NCI-H2227 (cell line): ENCODE results near the gene CSKMT.
"Not testable (repeated sequence)": the region's sequence is repeated elsewhere in the genome, so short reads cannot be mapped to it uniquely, and the experiment has no call there.

ENCODE experiments used
- DNase-seq: peaks from one replicate; lab custom pipeline; 2025; ENCODE audit not compliant: unreplicated experiment; lab: John Stamatoyannopoulos, UW

CSKMT gene

DNA sequence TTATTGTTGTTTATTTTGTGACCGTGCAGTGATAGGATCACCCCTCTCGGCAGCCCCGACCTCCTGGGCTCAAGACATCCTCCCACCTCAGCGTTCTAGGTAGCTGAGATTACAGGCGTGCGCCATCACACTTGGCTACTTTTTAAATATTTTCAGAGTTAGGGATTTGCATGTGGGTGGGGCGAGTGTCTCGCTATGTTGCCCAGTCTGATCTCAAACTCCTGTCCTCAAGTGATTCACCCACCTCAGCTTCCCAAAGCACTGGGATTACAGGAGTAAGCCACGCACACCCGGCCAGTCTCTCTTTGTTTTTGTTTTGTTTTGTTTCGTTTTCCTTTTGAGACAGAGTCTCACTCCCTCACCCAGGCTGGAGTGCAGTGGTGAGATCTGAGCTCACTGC, 10.8 kb upstream of the CSKMT start:
- no peak for DNase-seq

DNA sequence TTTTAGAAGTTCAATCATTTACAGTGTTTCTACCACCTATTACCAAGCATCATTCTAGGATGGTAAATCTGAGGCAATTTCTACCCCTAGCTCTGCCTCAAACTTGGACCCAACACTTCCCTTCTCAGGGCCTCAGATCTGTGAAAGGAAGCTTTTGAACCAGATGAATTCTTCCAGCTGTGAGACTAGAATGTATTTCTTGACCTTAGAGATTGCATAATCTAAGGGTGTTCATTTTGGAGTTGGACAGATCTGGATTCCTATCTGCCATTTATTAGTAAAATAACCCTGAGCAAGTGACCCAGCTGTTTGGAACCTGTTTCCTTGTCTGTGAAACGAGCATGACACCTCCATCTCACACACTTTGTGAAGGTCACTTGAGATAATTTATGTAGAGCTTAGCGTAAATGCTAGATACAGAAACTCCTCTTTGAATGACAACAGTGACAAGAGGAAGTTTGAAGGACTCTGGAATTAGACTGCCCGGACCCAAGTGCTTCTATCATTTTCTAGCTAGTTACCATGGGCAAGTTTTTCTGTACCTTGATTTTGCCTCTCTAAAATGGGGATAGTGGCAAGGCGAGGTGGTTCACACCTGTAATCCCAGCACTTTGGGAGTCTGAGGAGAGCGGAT, 8.2 kb upstream of the CSKMT start:
- no peak for DNase-seq

DNA sequence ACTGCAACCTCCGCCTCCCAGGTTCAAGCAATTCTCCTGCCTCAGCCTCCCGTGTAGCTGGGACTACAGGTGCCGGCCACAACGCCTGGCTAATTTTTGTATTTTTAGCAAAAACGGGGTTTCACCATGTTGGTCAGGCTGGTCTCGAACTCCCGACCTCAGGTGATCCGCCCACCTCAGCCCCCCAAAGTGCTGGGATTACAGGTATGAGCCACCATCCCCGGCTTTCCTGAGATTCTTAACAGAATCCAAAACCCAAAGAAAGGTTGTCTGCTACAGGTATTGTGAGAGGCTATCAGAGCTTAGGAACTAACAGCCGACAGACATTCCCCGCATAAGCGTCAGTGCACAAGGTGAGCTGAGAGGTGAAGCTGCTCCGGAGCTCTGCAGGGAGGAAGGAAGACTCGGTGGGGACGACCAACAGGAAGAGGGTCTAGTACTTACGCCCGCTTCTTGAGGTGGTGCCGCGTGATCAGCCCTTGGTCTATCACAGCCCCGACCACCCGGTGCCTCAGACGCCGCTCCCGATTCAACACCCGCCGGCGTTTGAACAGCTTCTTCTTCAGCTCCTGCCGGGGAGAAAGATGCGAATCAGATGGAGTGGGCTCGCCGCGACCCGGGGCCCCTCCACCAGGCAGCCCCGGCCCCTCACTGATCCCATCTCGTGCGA, 572 bp upstream of the CSKMT start:
- DNase-seq: peak; percentile 82

DNA sequence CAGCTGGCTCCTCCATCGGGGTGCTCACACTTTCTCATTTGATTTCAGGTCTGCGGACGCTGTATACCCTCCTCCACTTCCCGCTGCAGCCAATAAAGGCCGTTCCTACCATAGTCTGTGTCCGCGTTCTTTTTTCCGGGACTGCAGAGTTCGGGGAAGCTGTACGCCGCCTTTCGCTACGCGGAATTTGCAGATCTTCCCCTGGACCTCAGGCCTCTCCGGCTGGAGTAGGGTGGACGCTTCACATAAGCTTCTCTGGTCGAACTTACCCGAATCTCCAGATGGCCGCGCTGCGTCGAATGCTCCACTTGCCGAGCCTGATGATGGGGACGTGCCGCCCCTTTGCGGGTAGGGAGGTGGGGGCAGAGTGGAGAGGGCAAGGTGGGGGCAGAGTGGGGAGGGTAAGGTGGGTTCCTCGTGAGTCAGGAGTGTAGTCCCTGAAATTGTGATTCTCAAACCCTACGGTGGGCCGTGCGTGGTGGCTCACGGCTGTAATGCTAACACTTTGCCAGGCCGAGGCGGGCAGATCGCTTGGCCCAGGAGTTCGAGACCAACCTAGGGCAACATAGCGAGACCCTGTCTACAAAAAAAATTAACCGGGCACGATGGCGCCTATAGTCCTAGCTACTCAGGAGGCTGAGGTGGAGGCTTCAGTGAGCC, 617 bp downstream of the CSKMT start:
- peak; percentile 79 for DNase-seq

DNA sequence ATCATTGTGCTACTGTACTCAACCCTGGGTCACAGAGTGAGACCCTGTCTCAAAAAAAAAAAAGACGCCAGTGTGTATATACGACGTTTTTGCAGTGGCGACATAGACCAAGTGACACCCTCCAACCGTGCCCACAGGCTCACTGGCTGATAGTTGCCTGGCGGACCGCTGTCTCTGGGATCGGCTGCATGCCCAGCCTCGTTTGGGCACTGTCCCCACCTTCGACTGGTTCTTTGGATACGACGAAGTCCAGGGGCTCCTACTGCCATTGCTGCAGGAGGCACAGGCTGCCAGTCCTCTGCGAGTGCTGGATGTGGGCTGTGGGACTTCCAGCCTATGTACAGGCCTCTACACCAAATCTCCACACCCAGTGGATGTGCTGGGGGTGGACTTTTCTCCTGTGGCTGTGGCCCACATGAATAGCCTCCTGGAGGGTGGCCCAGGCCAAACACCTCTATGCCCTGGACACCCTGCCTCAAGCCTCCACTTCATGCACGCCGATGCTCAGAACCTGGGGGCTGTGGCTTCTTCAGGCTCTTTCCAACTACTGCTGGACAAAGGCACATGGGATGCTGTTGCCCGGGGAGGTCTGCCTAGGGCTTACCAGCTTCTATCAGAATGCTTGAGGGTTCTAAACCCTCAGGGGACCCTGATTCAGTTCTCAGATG, 1.3 kb downstream of the CSKMT start:
- no peak for DNase-seq

DNA sequence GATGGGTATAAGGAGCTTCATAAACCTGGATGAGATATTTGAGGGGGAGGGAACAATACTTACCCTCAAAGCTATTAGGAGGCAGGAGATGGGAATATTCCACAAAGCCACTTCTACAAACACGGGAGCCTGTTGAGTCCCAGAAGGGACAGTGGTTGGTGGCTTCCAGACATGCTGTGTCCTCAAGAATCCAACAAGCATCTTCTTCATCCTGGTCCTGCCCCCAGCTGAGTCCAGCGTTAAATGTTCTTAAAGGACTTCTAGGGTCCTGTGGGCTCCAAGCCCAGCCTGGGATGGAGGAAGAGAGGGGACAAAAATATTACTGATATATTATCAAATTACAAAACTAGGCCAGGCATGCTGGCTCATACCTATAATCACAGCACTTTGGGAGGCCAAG, 2.3 kb downstream of the CSKMT start:
- DNase-seq: no peak

DNA sequence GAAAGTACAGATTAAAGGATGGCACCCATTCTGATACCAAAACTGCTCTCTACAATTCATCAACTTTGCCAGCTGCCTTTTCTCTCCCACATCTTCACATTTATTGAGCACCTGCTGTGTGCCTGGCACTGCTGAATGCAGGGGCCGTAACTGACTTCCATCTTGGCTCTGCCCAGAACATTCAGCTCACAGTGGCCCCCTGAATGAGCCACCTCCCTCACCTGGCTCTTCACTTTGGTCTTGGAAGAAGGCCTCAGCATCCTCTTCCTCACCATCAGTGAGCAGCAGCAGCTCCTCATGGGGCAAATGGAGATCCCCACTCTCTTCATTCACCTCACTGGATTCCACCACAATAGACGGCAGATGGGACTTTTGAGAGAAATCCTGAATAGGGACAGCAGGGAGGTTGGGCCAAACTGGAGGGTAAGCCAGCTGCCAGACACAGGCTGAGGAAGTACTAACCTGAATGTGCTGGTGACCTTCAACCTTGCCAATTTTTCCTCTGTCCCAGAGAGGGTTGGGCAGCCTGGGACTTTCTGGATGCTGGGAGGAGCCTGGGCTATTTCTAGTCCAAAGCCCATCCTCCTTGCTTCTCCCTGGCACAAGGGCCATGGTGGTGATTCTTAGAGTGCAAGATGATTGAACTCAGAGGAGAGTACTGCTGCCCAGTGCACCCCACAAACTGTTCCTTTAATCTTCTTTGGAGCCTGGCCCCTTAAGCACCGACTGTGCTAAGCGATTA, 4.5 kb downstream of the CSKMT start:
- peak; percentile 27 for DNase-seq

DNA sequence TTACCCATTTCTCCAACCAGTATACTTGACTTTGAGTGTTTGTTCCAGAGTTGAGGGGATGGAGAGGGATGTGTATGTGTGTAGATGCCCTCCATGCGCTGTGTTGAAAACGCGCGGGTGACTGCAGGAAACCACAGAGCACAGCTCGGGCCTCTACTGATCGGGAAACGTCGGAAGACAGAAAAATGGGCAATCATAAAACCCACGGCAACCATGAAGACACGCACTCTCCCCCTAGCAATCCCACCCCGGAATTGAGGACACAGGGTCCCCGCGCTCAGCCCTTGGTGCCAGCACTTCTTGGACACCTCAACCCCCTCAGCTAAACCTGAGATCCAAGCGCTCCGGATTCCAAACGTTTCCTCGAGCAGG, 6.1 kb downstream of the CSKMT start:
- DNase-seq: no peak

DNA sequence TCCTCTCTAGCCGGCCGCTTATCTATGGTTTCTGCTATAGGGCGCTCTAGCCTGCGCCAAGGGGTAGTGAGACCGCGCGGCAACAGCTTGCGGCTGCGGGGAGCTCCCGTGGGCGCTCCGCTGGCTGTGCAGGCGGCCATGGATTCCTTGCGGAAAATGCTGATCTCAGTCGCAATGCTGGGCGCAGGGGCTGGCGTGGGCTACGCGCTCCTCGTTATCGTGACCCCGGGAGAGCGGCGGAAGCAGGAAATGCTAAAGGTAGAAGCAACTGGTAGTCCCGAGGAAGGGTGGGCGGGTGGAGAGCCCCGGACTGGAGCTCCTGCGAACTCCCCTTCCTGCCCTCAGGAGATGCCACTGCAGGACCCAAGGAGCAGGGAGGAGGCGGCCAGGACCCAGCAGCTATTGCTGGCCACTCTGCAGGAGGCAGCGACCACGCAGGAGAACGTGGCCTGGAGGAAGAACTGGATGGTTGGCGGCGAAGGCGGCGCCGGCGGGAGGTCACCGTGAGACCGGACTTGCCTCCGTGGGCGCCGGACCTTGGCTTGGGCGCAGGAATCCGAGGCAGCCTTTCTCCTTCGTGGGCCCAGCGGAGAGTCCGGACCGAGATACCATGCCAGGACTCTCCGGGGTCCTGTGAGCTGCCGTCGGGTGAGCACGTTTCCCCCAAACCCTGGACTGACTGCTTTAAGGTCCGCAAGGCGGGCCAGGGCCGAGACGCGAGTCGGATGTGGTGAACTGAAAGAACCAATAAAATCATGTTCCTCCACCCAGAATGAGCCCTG, 6.7 kb downstream of the CSKMT start, which contains the start of the genes LBHD1 and UQCC3:
Gene LBHD1 (minus strand): TSS at position 660 of the 782 bp plus-strand sequence. CDS start 2,236 bp downstream, outside the sequence.
Gene UQCC3 (plus strand): TSS at position 66 of the 782 bp plus-strand sequence. CDS start 73 bp downstream, at position 139.
- DNase-seq: peak; percentile 95

DNA sequence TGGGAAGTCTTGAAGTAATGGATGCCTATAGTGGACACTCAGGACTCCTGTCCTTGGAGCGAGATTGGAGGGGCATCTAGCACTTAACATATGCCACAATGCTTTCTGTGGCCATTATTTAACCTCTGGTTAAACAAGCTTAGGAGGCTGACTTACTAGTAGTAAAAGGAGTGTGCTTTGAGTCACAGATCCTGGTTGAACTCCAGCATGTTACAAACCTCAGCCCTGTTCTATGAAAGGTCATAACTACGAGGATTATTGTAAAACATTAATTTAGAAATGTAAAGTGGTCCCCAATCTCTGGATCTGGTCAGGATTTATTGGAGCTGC, 8.0 kb downstream of the CSKMT start:
- DNase-seq: no peak

DNA sequence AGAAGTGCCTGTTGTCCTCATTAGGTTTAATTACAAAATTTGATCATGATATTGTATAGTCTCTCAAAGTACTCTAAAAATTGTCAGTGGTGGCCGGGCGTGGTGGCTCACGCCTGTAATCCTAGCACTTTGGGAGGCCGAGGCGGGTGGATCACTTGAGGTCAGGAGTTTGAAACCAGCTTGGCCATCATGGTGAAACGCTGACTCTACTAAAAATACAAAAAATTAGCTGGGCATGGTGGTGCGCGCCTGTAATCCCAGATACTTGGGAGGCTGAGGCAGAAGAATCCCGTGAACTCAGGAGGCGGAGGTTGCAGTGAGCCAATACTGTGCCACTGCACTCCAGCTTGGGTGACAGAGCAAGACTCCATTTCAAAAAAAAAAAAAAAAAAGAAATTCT, 10.3 kb downstream of the CSKMT start:
- DNase-seq: not testable (repeated sequence)

DNA sequence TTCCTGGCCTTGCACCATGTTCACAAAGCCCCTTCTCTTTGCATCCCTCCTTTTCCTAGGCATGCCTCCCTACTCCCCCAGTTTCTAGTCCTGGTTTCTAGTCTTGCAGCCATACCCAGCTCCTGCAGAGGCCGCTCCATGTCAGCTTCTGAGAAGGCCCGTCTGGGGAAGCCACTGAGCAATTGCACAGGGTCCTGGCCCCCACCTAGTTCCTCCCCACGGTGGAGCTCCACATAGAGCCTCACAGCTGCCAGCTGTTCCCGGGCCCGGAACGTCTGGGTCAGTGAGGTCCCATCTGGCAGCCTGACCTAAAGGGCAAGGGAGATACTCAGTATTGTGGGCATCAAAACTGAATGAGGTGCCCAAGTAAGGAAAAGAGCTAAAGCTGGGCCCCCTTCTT, 11.6 kb downstream of the CSKMT start:
- peak; percentile 21 for DNase-seq

DNA sequence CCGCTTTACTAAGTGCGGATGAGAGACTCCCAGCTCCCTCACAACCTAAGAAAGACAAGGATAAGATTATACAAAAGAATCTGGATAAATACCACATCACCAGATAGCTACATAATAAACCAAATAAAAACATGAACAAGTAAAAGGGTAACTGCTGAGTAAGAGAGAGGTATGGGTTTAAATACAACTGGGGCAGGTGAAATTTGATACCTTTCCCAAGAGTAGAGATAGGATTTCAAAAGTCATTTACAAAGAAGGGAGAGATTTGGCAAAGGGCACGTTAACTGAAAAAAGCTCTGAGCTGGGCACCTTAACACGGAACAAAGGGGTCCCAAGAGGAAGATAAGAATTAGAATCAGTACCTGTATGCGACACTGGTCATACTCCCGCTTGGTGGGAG, 12.0 kb downstream of the CSKMT start:
- DNase-seq: no peak

DNA sequence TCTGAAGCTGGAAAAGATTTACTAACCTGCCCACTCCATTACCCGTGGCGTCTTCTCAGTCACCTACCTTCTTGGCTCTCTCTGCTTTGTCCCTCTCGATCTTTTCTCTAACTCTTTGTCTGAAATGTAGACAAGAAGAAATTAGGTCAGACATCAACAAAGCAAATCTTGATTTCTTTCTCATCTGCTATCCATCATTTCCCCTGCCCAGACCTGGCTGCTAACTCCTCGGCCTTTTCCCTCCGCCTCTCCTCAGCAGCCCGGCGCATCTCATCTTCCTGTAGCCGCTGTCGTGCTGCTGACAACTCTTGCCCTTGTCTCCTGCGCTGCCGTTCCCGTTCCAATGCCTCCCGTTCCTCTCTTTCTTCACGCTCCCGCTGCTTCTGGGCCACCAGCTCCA, 12.6 kb downstream of the CSKMT start:
- DNase-seq: no peak

DNA sequence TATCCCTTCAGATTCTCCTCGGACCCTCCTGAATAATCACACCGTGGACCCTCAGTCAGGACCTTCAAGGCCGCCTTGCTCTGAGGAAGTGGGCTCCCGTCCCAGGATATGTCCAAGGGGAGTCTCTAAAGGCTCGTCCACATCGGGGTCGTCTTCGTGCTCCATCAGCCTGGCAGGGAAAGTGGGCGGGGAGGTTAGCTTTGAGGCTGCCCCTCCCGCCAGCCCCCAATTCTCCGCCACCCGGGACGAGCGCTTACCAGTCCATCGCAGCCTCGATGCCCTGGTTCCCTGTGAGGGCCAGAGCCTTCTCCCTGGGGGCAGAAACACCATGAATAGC, 13.3 kb downstream of the CSKMT start:
- no peak for DNase-seq

DNA sequence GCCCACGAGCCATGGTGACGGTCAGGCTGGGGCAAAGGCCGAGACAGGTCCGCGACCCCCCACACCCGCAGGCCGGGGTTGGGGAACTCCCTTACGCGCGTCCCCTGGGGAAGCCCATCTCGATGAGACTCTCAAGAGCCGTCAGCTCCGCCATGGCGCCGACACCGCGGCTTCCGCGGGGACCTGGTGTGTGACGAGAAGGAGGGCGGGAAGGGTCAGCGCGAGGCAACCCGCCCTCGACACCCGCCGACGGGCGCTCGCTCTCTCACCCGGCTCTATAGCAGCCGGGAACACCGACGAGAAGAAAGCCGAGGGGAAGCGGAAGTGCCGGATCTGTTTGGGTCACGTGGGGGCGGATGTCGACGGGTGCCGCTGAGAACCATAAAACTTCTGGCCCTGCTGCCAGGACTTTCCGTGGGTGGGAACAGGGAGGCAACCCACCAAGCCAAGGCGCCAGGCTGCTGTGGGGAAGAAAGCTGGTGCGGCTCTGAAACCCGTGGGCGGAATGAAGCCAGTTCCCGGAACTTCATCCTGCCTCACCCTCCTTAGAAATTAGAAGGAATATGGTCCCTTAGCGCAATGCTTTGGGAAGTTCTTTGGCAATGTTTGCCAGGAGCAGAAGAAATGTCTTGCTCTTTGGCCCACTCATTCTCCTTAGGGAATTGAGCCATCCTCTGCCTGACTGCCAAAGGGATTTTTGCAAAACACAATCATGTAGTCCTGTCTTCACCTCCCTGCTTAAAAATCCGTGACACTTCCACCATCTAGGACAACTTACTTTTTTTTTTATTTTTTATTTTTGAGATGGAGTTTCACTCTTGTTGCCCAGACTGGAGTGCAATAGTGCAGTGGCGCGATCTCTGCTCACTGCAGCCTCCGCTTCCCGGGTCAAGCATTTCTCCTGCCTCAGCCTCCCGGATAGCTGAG, 13.9 kb downstream of the CSKMT start, which contains the start of gene UBXN1:
Gene UBXN1 (minus strand): TSS at position 304 of the 927 bp plus-strand sequence. CDS start 150 bp downstream, at position 154.
- peak; percentile 89 for DNase-seq

DNA sequence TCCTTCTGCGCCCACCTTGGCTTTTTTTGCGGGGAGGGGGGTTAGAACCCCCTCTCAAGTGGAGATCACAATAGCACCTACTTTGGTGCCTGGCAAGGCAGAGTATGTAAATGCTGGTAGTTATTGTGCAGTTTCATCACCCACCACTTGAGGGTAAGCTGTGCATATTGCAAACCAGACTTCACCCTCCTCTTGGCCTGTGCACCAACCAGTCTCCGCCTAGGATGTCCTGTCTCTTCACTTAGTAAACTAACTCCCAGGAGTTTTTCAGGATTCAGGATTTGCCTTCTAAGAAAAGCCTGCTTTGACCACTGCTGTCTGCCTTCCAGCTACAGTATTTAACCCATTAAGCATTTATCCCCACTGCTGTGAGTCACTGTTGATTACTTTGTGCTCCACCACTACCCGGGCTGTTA, 15.7 kb downstream of the CSKMT start:
- peak; percentile 50 for DNase-seq

DNA sequence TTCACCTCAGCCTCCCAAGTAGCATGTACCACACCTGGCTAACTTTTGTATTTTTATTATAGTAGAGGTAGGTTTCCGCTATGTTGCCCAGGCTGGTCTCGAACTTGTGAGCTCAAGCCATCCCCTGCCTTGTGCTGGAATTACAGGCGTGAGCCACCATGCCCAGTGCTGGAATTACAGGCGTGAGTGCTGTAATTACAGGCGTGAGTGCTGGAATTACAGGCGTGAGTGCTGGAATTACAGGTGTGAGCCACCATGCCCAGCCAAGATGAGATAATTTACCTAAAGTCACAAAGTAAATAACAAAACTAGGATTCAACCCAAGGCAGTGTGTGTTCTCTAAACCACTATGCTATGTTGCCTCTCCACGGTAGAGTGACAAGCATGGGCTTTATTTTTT, 17.4 kb downstream of the CSKMT start:
- DNase-seq: peak; percentile 66
